GM23338 (cell line): ENCODE results near the gene ISG15. TPM values are rescaled to one million over a fixed set of nuclear protein-coding genes. Genes with fewer than 3 reads are reported as not detected.

Experiments
- ATAC-seq: fragments of 200-7000 bp; cut with Tn5 transposase; 3 replicates; pipeline ENCODE4 v1.9.1; 2020
- DNase-seq: peaks from one replicate; pipeline ENCODE4 v3.0.0-alpha.2; 2015; ENCODE audit warnings: low spot score
- H2AFZ ChIP-seq: fragments of 200-600 bp; sonication (generic); 2 replicates; pipeline ENCODE4 v1.8.0; 2016; ENCODE audit warnings: antibody characterized with exemption, mild to moderate bottlenecking, moderate library complexity
- H3F3A ChIP-seq: fragments of 200-600 bp; sonication (generic); replicated peaks from 2 replicates; pipeline ENCODE4 v1.8.0; 2017; ENCODE audit warnings: antibody characterized with exemption, mixed run types, low read depth
- H3K27ac ChIP-seq: fragments of 200-600 bp; sonication (generic); 2 replicates; pipeline ENCODE4 v1.6.1; 2016; ENCODE audit warnings: low read depth
- H3K27me3 ChIP-seq: fragments of 200-600 bp; sonication (generic); 2 replicates; pipeline ENCODE4 v1.8.0; 2016; ENCODE audit warnings: mild to moderate bottlenecking, mixed run types, moderate library complexity; ENCODE audit not compliant: insufficient read depth
- H3K36me3 ChIP-seq: fragments of 200-600 bp; sonication (generic); 2 replicates; pipeline ENCODE4 v1.8.0; 2016; ENCODE audit warnings: mild to moderate bottlenecking; ENCODE audit not compliant: insufficient read depth
- H3K4me1 ChIP-seq: fragments of 200-600 bp; sonication (generic); 2 replicates; pipeline ENCODE4 v1.8.0; 2016; ENCODE audit warnings: mild to moderate bottlenecking, moderate library complexity; ENCODE audit not compliant: insufficient read depth
- H3K4me2 ChIP-seq: fragments of 200-600 bp; sonication (generic); 2 replicates; pipeline ENCODE4 v1.7.1; 2017; ENCODE audit warnings: mixed run types
- H3K4me3 ChIP-seq: fragments of 200-600 bp; sonication (generic); 2 replicates; pipeline ENCODE4 v1.6.1; 2016; ENCODE audit warnings: mixed run types
- H3K79me2 ChIP-seq: fragments of 200-600 bp; sonication (generic); replicated peaks from 2 replicates; pipeline ENCODE4 v1.8.0; 2017; ENCODE audit warnings: mild to moderate bottlenecking; ENCODE audit not compliant: insufficient read depth
- H3K9me2 ChIP-seq: fragments of 200-600 bp; sonication (generic); 2 replicates; pipeline ENCODE4 v1.8.0; 2017; ENCODE audit not compliant: insufficient read depth
- H4K20me1 ChIP-seq: fragments of 200-600 bp; sonication (generic); replicated peaks from 2 replicates; pipeline ENCODE4 v1.8.0; 2017; ENCODE audit warnings: mild to moderate bottlenecking; ENCODE audit not compliant: insufficient read depth
- H3K27ac Mint-ChIP-seq: 2 replicates; pipeline ENCODE4 v1.8.0; 2020; ENCODE audit warnings: inconsistent platforms, mild to moderate bottlenecking, moderate library complexity, mixed read lengths
- H3K27me3 Mint-ChIP-seq: 3 replicates; pipeline ENCODE4 v1.8.0; 2022; ENCODE audit warnings: low read depth, mild to moderate bottlenecking, moderate library complexity, mixed read lengths, inconsistent platforms; ENCODE audit not compliant: insufficient read depth, poor library complexity
- H3K36me3 Mint-ChIP-seq: 3 replicates; pipeline ENCODE4 v1.8.0; 2021; ENCODE audit warnings: low read depth, mild to moderate bottlenecking, inconsistent platforms, moderate library complexity, mixed read lengths
- H3K4me1 Mint-ChIP-seq: 3 replicates; pipeline ENCODE4 v1.8.0; 2020; ENCODE audit warnings: mild to moderate bottlenecking, inconsistent platforms, mixed read lengths
- H3K4me3 Mint-ChIP-seq: 3 replicates; pipeline ENCODE4 v1.8.0; 2021; ENCODE audit warnings: moderate library complexity, mild to moderate bottlenecking, inconsistent platforms, mixed read lengths
- H3K9me3 Mint-ChIP-seq: 3 replicates; pipeline ENCODE4 v1.8.0; 2020; ENCODE audit warnings: moderate library complexity, mild to moderate bottlenecking, inconsistent platforms, mixed read lengths
- CREB1 ChIP-seq: fragments of 250-450 bp; sonication (Bioruptor Pico); IDR thresholded peaks from 2 replicates; pipeline ENCODE4 v1.5.0; 2020; ENCODE audit warnings: low read depth, mild to moderate bottlenecking, moderate library complexity
- CTCF ChIP-seq, 2 experiments: fragments of 200-600 bp in 1 of 2; sonication (generic) in 1 of 2; conservative IDR thresholded peaks; 2 replicates each; pipeline versions ENCODE4 v1.5.1 to v1.6.1; 2016 to 2017; ENCODE audit warnings: antibody characterized with exemption in 2 of 2, low read depth in 2 of 2, mild to moderate bottlenecking in 2 of 2, moderate library complexity in 1 of 2
- ETS1 ChIP-seq: IDR thresholded peaks from 2 replicates; pipeline ENCODE4 v1.6.1; 2016; ENCODE audit warnings: antibody characterized with exemption
- EZH2 ChIP-seq: fragments of 200-600 bp; sonication (generic); IDR thresholded peaks from one replicate; pipeline ENCODE4 v1.8.0; 2017; ENCODE audit warnings: antibody characterized with exemption, mild to moderate bottlenecking, low read depth; ENCODE audit not compliant: unreplicated experiment
- EZH2phosphoT487 ChIP-seq: fragments of 200-600 bp; sonication (generic); IDR thresholded peaks from one replicate; pipeline ENCODE4 v1.8.1; 2018; ENCODE audit warnings: antibody characterized with exemption; ENCODE audit not compliant: unreplicated experiment
- JUNB ChIP-seq: IDR thresholded peaks from one replicate; pipeline ENCODE4 v1.6.1; 2016; ENCODE audit warnings: antibody characterized with exemption; ENCODE audit not compliant: unreplicated experiment
- NANOG ChIP-seq: IDR thresholded peaks from 2 replicates; pipeline ENCODE4 v1.6.1; 2016; ENCODE audit warnings: antibody characterized with exemption, borderline replicate concordance
- POLR2AphosphoS5 ChIP-seq: IDR thresholded peaks from 2 replicates; pipeline ENCODE4 v1.6.1; 2016; ENCODE audit warnings: antibody characterized with exemption, low read depth
- REST ChIP-seq: IDR thresholded peaks from one replicate; pipeline ENCODE4 v1.6.1; 2018; ENCODE audit warnings: antibody characterized with exemption; ENCODE audit not compliant: unreplicated experiment
- STAT1 ChIP-seq: IDR thresholded peaks from one replicate; pipeline ENCODE4 v1.6.1; 2016; ENCODE audit warnings: antibody characterized with exemption; ENCODE audit not compliant: unreplicated experiment
- ZNF114 ChIP-seq: fragments of 250-450 bp; sonication (Bioruptor Pico); IDR thresholded peaks from 2 replicates; pipeline ENCODE4 v1.5.0; 2020; ENCODE audit warnings: mild to moderate bottlenecking, moderate library complexity
- ZNF331 ChIP-seq: fragments of 250-450 bp; sonication (Bioruptor Pico); IDR thresholded peaks from 2 replicates; pipeline ENCODE4 v1.5.0; 2020; ENCODE audit warnings: low read depth, mild to moderate bottlenecking, moderate library complexity
- polyA plus RNA-seq: library from polyadenylated mRNA; unstranded; fragments of >200 nt; fragmentation: Nextera tagmentation; extraction: Ambion mirVana; gene quantifications from 2 replicates; pipeline ENCODE4 v1.2.1, GENCODE V29; 2016
- total RNA-seq: library from RNA; depleted of rRNA; stranded (reverse); fragments of >200 nt; shearing (Covaris generic); gene quantifications from 2 replicates; pipeline ENCODE4 v1.2.3, GENCODE V29; 2014
- TF ChIP-seq, protein P1 (sequence below): fragments of 250-450 bp; sonication (Bioruptor Pico); IDR thresholded peaks from 2 replicates; pipeline ENCODE4 v1.5.0; 2020; ENCODE audit warnings: mild to moderate bottlenecking, moderate library complexity

Gene ISG15
- total and polyA plus RNA-seq, 2 experiments from 2014 or later = 52.9 to 101 TPM

GRCh38 chr1:1021010-1021919 is 8.0 kb downstream of the ISG15 start:
- Mint-ChIP-seq H3K4me1 (peaks cover 34% of the 10 kb centered on the region), H3K27ac (no peak overlapping the region), H3K9me3 (no peaks in the 10 kb centered on the region), H3K27me3 (peaks cover 23% of the 10 kb centered on the region), H3K4me3 (peak overlapping the region; percentile 67), H3K36me3 (peaks cover 20% of the 10 kb centered on the region)
- H3K79me2 ChIP-seq = 0 out of 2 replicates have a peak, but pooled peaks cover 5% of the 10 kb centered on the region
- TF ChIP-seq EZH2phosphoT487 = no peak
- TF ChIP-seq CTCF (conservative IDR thresholded peaks at IDR 0.05; ENCODE audit: low read depth in 2 of 2) = no peak
- TF ChIP-seq POLR2AphosphoS5 = no peak
- TF ChIP-seq NANOG = no peak
- TF ChIP-seq ETS1 = no peak
- no peak for TF ChIP-seq ZNF331 (CRISPR knock-in tag)
- TF ChIP-seq CREB1 = no peak
- no peak for TF ChIP-seq EZH2
- TF ChIP-seq ZNF114 (CRISPR knock-in tag) = no peak
- TF ChIP-seq, protein P1, sequence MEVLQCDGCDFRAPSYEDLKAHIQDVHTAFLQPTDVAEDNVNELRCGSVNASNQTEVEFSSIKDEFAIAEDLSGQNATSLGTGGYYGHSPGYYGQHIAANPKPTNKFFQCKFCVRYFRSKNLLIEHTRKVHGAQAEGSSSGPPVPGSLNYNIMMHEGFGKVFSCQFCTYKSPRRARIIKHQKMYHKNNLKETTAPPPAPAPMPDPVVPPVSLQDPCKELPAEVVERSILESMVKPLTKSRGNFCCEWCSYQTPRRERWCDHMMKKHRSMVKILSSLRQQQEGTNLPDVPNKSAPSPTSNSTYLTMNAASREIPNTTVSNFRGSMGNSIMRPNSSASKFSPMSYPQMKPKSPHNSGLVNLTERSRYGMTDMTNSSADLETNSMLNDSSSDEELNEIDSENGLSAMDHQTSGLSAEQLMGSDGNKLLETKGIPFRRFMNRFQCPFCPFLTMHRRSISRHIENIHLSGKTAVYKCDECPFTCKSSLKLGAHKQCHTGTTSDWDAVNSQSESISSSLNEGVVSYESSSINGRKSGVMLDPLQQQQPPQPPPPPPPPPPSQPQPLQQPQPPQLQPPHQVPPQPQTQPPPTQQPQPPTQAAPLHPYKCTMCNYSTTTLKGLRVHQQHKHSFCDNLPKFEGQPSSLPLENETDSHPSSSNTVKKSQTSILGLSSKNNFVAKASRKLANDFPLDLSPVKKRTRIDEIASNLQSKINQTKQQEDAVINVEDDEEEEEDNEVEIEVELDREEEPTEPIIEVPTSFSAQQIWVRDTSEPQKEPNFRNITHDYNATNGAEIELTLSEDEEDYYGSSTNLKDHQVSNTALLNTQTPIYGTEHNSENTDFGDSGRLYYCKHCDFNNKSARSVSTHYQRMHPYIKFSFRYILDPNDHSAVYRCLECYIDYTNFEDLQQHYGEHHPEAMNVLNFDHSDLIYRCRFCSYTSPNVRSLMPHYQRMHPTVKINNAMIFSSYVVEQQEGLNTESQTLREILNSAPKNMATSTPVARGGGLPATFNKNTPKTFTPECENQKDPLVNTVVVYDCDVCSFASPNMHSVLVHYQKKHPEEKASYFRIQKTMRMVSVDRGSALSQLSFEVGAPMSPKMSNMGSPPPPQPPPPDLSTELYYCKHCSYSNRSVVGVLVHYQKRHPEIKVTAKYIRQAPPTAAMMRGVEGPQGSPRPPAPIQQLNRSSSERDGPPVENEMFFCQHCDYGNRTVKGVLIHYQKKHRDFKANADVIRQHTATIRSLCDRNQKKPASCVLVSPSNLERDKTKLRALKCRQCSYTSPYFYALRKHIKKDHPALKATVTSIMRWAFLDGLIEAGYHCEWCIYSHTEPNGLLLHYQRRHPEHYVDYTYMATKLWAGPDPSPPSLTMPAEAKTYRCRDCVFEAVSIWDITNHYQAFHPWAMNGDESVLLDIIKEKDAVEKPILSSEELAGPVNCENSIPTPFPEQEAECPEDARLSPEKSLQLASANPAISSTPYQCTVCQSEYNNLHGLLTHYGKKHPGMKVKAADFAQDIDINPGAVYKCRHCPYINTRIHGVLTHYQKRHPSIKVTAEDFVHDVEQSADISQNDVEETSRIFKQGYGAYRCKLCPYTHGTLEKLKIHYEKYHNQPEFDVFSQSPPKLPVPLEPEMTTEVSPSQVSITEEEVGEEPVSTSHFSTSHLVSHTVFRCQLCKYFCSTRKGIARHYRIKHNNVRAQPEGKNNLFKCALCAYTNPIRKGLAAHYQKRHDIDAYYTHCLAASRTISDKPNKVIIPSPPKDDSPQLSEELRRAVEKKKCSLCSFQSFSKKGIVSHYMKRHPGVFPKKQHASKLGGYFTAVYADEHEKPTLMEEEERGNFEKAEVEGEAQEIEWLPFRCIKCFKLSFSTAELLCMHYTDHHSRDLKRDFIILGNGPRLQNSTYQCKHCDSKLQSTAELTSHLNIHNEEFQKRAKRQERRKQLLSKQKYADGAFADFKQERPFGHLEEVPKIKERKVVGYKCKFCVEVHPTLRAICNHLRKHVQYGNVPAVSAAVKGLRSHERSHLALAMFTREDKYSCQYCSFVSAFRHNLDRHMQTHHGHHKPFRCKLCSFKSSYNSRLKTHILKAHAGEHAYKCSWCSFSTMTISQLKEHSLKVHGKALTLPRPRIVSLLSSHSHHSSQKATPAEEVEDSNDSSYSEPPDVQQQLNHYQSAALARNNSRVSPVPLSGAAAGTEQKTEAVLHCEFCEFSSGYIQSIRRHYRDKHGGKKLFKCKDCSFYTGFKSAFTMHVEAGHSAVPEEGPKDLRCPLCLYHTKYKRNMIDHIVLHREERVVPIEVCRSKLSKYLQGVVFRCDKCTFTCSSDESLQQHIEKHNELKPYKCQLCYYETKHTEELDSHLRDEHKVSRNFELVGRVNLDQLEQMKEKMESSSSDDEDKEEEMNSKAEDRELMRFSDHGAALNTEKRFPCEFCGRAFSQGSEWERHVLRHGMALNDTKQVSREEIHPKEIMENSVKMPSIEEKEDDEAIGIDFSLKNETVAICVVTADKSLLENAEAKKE (CRISPR knock-in tag) = no peak
- no peak for TF ChIP-seq JUNB
- TF ChIP-seq REST = no peak
- no peak for TF ChIP-seq STAT1
- H3K27me3 ChIP-seq = peaks cover 2% of the 10 kb centered on the region; the same call in 1 of the 2 replicates
- peaks cover 4% of the 10 kb centered on the region; the same call in 1 of the 2 replicates for H4K20me1 ChIP-seq
- peak overlapping the region; percentile 68 for H3K4me3 ChIP-seq
- peak overlapping the region; percentile 94 for H3K4me2 ChIP-seq
- DNase-seq (peak; percentile 41), ATAC-seq (peak; percentile 3; the same call in 2 of the 3 replicates)
- no peak overlapping the region for H2AFZ ChIP-seq
- no peak overlapping the region for H3K27ac ChIP-seq
- H3K9me2 ChIP-seq = no peaks in the 10 kb centered on the region
- no peaks in the 10 kb centered on the region for H3K36me3 ChIP-seq
- peaks cover 45% of the 10 kb centered on the region for H3K4me1 ChIP-seq
- H3F3A ChIP-seq = no peaks in the 10 kb centered on the region
